ENCODE measurements around the gene STRADB. TPM values are rescaled to one million over a fixed set of nuclear protein-coding genes. Genes with fewer than 3 reads are reported as not detected.

STRADB gene
- total and polyA plus RNA-seq, 4 donors: 35.9 to 199 (median 67.3) TPM

DNA sequence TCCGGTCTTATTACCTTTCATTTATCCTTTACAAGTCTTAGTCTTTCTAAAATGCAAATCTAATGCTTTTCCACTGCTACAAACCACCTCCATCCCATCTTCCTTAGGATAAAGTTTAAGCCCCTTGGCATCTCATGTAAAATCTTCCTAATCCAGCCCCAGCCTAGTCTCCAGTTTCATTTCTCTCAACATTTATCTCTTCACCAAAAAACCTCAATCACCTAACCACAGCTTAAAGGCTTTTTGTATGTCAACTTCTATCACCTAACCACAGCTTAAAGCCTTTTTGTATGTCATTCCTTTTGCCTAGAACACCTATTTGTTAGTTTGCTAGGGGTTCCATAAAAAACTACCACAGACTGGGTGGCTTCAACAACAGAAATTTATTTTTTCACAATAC is 4.5 kb upstream of the STRADB start:
- Histone ChIP-seq H3K27ac (ENCODE audit: low read depth in 1 of 2, low read length in 2 of 2) (no peak overlapping the region), H3K4me1 (ENCODE audit: control insufficient read depth in 4 of 4, insufficient read depth in 4 of 4, low read length in 3 of 4) (peaks cover 6 to 13% (median 9%) of the 10 kb centered on the region in 4 donors), H3K9me3 (ENCODE audit: control insufficient read depth in 4 of 4, low read length in 3 of 4) (no peaks in the 10 kb centered on the region), H3K4me3 (ENCODE audit: low read depth in 1 of 3, low read length in 3 of 3) (no peak overlapping the region), H3K9ac (ENCODE audit: low read depth in 1 of 2, low read length in 2 of 2) (no peak overlapping the region), H3K27me3 (ENCODE audit: control insufficient read depth in 4 of 4, insufficient read depth in 4 of 4, low read length in 3 of 4) (no peaks in the 10 kb centered on the region), H3K36me3 (ENCODE audit: control insufficient read depth in 4 of 4, insufficient read depth in 3 of 4, low read depth in 1 of 4, low read length in 3 of 4) (no peaks in the 10 kb centered on the region)
- TF ChIP-seq, protein P1, sequence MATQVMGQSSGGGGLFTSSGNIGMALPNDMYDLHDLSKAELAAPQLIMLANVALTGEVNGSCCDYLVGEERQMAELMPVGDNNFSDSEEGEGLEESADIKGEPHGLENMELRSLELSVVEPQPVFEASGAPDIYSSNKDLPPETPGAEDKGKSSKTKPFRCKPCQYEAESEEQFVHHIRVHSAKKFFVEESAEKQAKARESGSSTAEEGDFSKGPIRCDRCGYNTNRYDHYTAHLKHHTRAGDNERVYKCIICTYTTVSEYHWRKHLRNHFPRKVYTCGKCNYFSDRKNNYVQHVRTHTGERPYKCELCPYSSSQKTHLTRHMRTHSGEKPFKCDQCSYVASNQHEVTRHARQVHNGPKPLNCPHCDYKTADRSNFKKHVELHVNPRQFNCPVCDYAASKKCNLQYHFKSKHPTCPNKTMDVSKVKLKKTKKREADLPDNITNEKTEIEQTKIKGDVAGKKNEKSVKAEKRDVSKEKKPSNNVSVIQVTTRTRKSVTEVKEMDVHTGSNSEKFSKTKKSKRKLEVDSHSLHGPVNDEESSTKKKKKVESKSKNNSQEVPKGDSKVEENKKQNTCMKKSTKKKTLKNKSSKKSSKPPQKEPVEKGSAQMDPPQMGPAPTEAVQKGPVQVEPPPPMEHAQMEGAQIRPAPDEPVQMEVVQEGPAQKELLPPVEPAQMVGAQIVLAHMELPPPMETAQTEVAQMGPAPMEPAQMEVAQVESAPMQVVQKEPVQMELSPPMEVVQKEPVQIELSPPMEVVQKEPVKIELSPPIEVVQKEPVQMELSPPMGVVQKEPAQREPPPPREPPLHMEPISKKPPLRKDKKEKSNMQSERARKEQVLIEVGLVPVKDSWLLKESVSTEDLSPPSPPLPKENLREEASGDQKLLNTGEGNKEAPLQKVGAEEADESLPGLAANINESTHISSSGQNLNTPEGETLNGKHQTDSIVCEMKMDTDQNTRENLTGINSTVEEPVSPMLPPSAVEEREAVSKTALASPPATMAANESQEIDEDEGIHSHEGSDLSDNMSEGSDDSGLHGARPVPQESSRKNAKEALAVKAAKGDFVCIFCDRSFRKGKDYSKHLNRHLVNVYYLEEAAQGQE (IDR thresholded peaks at IDR 0.05): no peak
- TF ChIP-seq YY1 (IDR thresholded peaks at IDR 0.05): no peak
- no peak for DNase-seq (ENCODE audit: low spot score)
- WGBS: 93% methylated on average over 1 of the region's 1 CpG

DNA sequence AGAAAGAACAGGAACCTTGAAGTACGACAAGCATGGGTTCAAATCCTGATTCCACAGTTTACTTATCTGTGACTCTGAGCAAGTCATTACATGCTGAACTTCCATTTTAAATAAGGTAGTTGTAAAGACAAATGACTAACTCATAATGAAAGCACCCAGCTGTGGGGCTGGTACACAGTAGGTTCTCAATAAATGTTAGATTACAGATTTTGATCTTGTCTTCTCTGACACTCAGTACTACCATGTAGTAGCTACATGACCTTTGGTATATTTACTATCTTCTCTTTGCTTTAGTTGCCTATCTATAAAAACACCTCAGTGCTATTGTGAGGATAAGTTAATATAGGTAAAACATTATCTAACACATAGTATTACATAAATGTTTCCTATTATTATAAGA is 3.5 kb upstream of the STRADB start:
- no peak overlapping the region for H3K4me3 ChIP-seq (ENCODE audit: low read depth in 1 of 3, low read length in 3 of 3)
- 88% methylated on average over 1 of the region's 1 CpG for WGBS
- no peaks in the 10 kb centered on the region for H3K9me3 ChIP-seq (ENCODE audit: control insufficient read depth in 4 of 4, low read length in 3 of 4)
- TF ChIP-seq NR2F2 (IDR thresholded peaks at IDR 0.05) (no peak), HNF4A (conservative IDR thresholded peaks at IDR 0.05) (peak; percentile 9 to 32)
- H3K4me1 ChIP-seq (ENCODE audit: control insufficient read depth in 4 of 4, insufficient read depth in 4 of 4, low read length in 3 of 4): peaks cover 6 to 21% (median 11%) of the 10 kb centered on the region in 4 donors
- no peaks in the 10 kb centered on the region for H3K36me3 ChIP-seq (ENCODE audit: control insufficient read depth in 4 of 4, insufficient read depth in 3 of 4, low read depth in 1 of 4, low read length in 3 of 4)
- H3K9ac ChIP-seq (ENCODE audit: low read depth in 1 of 2, low read length in 2 of 2): no peak overlapping the region
- H3K27ac ChIP-seq (ENCODE audit: low read depth in 1 of 2, low read length in 2 of 2): no peak overlapping the region
- H3K27me3 ChIP-seq (ENCODE audit: control insufficient read depth in 4 of 4, insufficient read depth in 4 of 4, low read length in 3 of 4): no peaks in the 10 kb centered on the region
- no peak for DNase-seq (ENCODE audit: low spot score)

DNA sequence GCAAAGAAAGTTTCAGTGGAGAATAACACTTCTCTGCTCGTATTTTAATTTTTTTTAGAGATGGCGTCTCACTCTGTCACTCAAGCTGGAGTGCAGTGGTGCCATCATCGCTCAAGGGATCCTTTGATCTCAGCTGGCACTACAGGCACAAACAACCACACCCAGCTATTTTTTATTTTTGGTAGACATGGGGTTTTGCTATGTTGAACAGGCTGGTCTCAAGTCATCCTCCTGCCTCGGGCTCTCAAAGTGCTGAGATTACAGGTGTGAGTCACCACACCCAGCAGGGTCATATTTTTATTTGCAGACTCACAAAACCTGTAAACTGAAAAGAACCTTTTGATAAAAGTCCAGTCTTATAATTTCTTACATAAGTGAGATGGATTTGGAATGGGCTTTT is 2.8 kb upstream of the STRADB start:
- Histone ChIP-seq H3K27ac (ENCODE audit: low read depth in 1 of 2, low read length in 2 of 2) (no peak overlapping the region), H3K4me1 (ENCODE audit: control insufficient read depth in 4 of 4, insufficient read depth in 4 of 4, low read length in 3 of 4) (peaks cover 6 to 27% (median 15%) of the 10 kb centered on the region in 4 donors), H3K4me3 (ENCODE audit: low read depth in 1 of 3, low read length in 3 of 3) (no peak overlapping the region), H3K36me3 (ENCODE audit: control insufficient read depth in 4 of 4, insufficient read depth in 3 of 4, low read depth in 1 of 4, low read length in 3 of 4) (no peaks in the 10 kb centered on the region), H3K9ac (ENCODE audit: low read depth in 1 of 2, low read length in 2 of 2) (no peak overlapping the region), H3K9me3 (ENCODE audit: control insufficient read depth in 4 of 4, low read length in 3 of 4) (no peaks in the 10 kb centered on the region), H3K27me3 (ENCODE audit: control insufficient read depth in 4 of 4, insufficient read depth in 4 of 4, low read length in 3 of 4) (no peaks in the 10 kb centered on the region)
- TF ChIP-seq JUND (IDR thresholded peaks at IDR 0.05) (no peak), NR2F2 (IDR thresholded peaks at IDR 0.05) (no peak), RAD21 (IDR thresholded peaks at IDR 0.05) (no peak), FOXA1 (IDR thresholded peaks at IDR 0.05) (no peak), GABPA (IDR thresholded peaks at IDR 0.05 in 1 of 2, conservative IDR thresholded peaks at IDR 0.05 in 1 of 2) (no peak), YY1 (IDR thresholded peaks at IDR 0.05) (no peak), HNF4A (conservative IDR thresholded peaks at IDR 0.05) (no peak), FOXA2 (IDR thresholded peaks at IDR 0.05) (no peak), TAF1 (conservative IDR thresholded peaks at IDR 0.05) (no peak), SP1 (IDR thresholded peaks at IDR 0.05) (no peak), EGR1 (IDR thresholded peaks at IDR 0.05; ENCODE audit: low read depth in 2 of 2) (no peak)
- TF ChIP-seq, protein P1 (IDR thresholded peaks at IDR 0.05): no peak
- TF ChIP-seq, protein P2, sequence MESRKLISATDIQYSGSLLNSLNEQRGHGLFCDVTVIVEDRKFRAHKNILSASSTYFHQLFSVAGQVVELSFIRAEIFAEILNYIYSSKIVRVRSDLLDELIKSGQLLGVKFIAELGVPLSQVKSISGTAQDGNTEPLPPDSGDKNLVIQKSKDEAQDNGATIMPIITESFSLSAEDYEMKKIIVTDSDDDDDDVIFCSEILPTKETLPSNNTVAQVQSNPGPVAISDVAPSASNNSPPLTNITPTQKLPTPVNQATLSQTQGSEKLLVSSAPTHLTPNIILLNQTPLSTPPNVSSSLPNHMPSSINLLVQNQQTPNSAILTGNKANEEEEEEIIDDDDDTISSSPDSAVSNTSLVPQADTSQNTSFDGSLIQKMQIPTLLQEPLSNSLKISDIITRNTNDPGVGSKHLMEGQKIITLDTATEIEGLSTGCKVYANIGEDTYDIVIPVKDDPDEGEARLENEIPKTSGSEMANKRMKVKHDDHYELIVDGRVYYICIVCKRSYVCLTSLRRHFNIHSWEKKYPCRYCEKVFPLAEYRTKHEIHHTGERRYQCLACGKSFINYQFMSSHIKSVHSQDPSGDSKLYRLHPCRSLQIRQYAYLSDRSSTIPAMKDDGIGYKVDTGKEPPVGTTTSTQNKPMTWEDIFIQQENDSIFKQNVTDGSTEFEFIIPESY (IDR thresholded peaks at IDR 0.05): no peak
- DNase-seq (ENCODE audit: low spot score): no peak
- WGBS: 78% methylated on average over 4 of the region's 4 CpGs
